ENCODE results near the gene CALML3.
"Not testable (repeated sequence)": the region's sequence is repeated elsewhere in the genome, so short reads cannot be mapped to it uniquely, and the experiment has no call there.

Gene CALML3

DNA sequence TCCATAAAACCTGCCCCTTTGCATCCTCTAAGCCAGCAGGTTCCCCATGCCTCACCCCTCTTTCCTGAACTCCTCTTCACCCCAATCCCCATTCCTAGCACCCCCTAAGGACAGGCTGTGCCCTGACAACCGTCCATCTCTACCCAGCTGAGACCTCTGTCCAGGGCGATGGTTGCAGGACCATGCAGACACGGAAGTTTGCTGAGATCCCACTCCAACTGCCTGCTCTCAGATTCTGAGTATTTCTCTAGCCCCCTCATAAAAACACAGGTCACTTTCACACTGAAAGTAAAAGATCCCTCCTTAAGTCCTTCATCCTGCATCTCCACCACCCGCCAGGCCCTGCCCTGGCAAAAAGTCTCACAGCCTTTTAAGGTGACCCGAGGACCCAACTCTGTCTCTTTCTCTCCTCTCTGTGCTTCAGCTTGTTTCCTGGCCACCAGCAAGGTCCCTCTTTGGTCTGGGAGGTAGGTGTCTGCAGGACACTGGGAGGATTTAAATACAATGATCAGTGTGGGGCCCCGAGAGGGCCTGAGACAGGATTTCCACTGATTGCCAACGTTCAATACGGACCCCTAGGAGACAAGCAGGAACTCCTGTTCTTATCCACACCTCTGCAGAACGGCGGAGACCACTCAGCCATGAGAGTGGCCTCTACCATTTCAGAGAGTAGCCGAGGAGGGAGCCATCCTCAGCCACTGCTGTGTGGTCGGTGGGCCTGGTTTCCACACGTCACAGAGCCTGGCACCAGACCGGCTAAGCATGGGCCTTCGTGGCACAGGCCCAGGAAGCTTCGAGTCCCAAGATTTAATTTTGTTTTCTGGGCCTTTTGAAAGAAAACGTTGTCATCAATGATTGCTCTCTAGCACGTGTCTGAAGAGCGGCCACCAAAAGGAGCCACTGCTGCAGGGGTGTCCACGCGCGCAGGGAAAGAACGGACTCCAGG, 27.9 kb downstream of the CALML3 start:
- Histone ChIP-seq H3K9me3 (ENCODE audit: control insufficient read depth in 2 of 2, low read length in 2 of 2) (no peaks in the 10 kb centered on the region), H3K27me3 (ENCODE audit: control insufficient read depth in 1 of 2, insufficient read depth in 2 of 2, low read length in 2 of 2) (no peaks in the 10 kb centered on the region), H3K4me1 (ENCODE audit: control insufficient read depth, insufficient read depth, low read length) (peaks cover 39% of the 10 kb centered on the region), H3K9ac (ENCODE audit: low read length in 2 of 2) (no peak overlapping the region), H3K36me3 (ENCODE audit: control insufficient read depth in 2 of 2, insufficient read depth in 2 of 2, low read length in 2 of 2) (no peaks in the 10 kb centered on the region), H3K27ac (ENCODE audit: low read length) (no peak overlapping the region), H3K4me3 (ENCODE audit: low read length in 2 of 2) (no peak overlapping the region)

DNA sequence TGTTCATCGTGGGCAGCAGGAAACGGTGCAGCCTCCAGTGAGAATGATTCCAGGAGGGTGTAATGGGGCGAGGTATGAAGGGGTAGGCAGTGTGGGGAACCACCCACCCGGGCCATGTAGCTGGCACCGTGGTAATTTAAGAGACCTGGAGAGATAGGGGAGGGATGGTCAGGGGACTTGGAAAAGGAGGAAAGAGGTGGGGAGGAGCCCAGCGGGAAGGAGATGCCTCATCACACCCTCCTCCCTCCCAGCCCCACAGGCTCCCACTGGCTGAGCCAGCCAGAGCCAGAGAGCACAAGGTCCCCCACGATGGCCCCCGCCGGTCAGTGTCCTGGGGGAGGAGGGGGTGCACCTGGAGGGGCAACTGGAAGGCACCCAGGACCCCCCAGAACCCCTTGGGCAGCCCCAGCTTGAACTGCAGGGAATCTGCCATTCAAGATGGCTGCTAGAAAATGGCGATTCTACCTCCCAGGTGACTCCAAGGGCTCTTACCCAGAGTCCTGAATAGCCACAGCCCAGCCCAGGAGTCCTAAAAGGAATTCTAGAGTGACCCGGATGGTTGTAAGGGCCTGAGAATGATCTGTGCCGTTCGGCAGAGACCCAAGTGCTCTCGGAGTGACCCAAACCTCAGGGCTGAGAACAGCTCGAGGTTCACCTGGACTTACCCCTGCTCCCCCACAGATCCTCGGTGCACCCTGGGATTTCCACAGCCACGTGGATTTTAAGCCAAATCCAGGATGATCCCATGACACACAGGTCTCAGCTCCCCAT, 28.8 kb downstream of the CALML3 start:
- no peaks in the 10 kb centered on the region for H3K27me3 ChIP-seq (ENCODE audit: control insufficient read depth in 1 of 2, insufficient read depth in 2 of 2, low read length in 2 of 2)
- H3K4me1 ChIP-seq (ENCODE audit: control insufficient read depth, insufficient read depth, low read length), result peaks cover 35% of the 10 kb centered on the region
- H3K9me3 ChIP-seq (ENCODE audit: control insufficient read depth in 2 of 2, low read length in 2 of 2), result no peaks in the 10 kb centered on the region
- peak overlapping the region; percentile 34 to 40 for H3K4me3 ChIP-seq (ENCODE audit: low read length in 2 of 2)
- H3K27ac ChIP-seq (ENCODE audit: low read length), result peak overlapping the region; percentile 49
- no peak overlapping the region for H3K9ac ChIP-seq (ENCODE audit: low read length in 2 of 2)
- no peaks in the 10 kb centered on the region for H3K36me3 ChIP-seq (ENCODE audit: control insufficient read depth in 2 of 2, insufficient read depth in 2 of 2, low read length in 2 of 2)

DNA sequence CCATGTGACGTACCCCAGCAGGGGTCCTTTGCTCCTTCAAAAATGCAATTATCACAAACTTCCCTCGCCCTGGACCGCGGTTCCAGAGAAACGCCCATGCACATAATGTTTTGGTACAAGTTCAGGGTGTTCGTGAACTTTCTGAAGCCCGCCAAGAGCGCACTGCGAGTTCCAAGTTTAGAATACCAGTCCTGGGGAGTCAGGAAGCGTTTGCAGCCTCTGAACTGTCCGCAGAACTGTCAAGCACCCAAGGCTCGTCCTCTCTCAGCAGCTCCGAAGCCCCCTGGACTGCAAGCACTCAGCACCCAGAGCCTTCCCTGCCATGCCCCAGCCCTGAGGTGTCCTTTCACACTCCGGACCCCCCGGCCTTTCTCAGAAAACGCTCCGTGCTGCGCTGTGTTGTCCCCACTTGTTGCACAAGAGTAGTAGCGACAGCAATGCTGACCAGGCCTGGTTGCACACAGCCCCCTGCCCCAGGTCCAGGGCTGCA, 30.3 kb downstream of the CALML3 start:
- Histone ChIP-seq H3K27ac (ENCODE audit: low read length) (peak overlapping the region; percentile 49), H3K27me3 (ENCODE audit: control insufficient read depth in 1 of 2, insufficient read depth in 2 of 2, low read length in 2 of 2) (no peaks in the 10 kb centered on the region), H3K4me3 (ENCODE audit: low read length in 2 of 2) (peak overlapping the region in 1 of 2 donors; percentile 40), H3K36me3 (ENCODE audit: control insufficient read depth in 2 of 2, insufficient read depth in 2 of 2, low read length in 2 of 2) (no peaks in the 10 kb centered on the region), H3K9ac (ENCODE audit: low read length in 2 of 2) (no peak overlapping the region), H3K4me1 (ENCODE audit: control insufficient read depth, insufficient read depth, low read length) (peaks cover 46% of the 10 kb centered on the region), H3K9me3 (ENCODE audit: control insufficient read depth in 2 of 2, low read length in 2 of 2) (no peaks in the 10 kb centered on the region)

DNA sequence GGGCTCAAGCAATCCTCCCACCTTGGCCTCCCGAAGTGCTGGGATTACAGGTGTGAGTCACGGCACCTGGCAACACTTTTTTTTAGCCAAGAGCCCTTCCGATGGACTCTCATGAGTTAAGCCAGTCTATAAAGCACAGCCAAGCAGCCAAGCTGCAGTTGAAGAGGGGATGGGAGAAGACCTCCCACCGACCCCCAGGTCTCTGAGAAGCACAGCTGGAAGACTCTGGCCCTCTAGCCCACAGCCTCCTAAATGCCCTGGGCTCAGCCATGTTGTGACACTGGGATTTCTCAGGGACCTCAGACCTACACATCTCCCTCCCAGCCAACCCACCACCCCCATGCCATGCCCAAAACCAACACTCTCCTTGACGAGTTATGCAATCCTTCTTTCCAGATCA, 31.1 kb downstream of the CALML3 start:
- H3K9ac ChIP-seq (ENCODE audit: low read length in 2 of 2), result no peak overlapping the region
- H3K27ac ChIP-seq (ENCODE audit: low read length), result peak overlapping the region; percentile 49
- peaks cover 50% of the 10 kb centered on the region for H3K4me1 ChIP-seq (ENCODE audit: control insufficient read depth, insufficient read depth, low read length)
- no peaks in the 10 kb centered on the region for H3K36me3 ChIP-seq (ENCODE audit: control insufficient read depth in 2 of 2, insufficient read depth in 2 of 2, low read length in 2 of 2)
- H3K4me3 ChIP-seq (ENCODE audit: low read length in 2 of 2), result no peak overlapping the region
- H3K9me3 ChIP-seq (ENCODE audit: control insufficient read depth in 2 of 2, low read length in 2 of 2), result no peaks in the 10 kb centered on the region
- H3K27me3 ChIP-seq (ENCODE audit: control insufficient read depth in 1 of 2, insufficient read depth in 2 of 2, low read length in 2 of 2), result no peaks in the 10 kb centered on the region

DNA sequence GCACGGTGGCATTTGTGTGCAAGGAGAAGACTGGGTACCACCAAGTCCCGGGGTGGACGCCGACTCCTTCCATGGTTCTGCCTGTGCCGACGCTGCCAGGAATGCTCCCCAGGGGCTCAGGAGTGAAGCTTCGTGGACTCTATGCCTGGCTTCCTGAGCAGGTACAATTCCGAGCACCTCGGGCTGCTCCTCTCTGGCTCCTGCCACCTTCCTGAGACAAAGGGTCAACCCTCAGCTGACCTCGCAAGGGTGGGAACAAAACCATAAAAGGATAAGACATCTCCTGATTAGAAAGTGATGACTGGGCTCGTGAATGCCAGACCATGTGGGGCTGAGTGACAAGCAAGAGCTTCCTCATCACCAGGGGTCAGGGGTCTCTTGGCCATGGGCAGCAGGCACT, 31.8 kb downstream of the CALML3 start:
- peaks cover 54% of the 10 kb centered on the region for H3K4me1 ChIP-seq (ENCODE audit: control insufficient read depth, insufficient read depth, low read length)

DNA sequence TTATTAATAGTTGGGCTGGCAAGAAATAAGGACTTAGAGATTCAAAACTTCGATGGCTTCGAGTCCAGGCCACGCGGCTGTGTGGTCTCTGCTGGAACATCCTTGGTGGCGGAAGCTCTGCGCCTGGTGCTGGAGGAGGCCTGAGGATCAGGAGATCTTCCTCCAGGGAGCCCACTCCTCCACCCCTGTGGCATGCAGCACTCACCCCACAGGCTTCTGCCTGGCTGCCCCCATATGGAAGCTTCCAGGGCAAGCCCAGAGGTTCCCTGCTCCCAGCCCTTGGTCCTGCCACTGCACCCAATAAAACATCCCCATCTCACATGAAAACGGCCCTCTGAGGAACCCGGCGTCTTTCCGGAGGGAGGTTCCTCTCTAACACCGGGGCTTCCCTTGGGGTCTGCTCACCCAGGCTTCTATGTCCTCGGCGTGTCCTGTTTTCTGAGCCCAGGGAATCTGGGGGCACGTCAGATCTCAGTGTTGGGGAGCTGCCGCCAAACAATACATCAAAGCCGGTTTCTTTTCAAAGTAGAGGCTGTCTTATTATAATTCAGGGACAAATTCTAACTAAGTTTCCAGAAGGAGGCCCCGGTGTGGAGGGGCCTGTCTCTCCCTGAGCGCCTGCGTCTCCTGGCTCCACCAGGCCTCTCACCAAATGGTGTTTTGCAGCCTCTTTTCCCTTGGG, 32.4 kb downstream of the CALML3 start:
- Histone ChIP-seq H3K9me3 (ENCODE audit: control insufficient read depth in 2 of 2, low read length in 2 of 2) (no peaks in the 10 kb centered on the region), H3K27ac (ENCODE audit: low read length) (peak overlapping the region; percentile 55), H3K27me3 (ENCODE audit: control insufficient read depth in 1 of 2, insufficient read depth in 2 of 2, low read length in 2 of 2) (no peaks in the 10 kb centered on the region), H3K4me3 (ENCODE audit: low read length in 2 of 2) (no peak overlapping the region), H3K4me1 (ENCODE audit: control insufficient read depth, insufficient read depth, low read length) (peaks cover 54% of the 10 kb centered on the region), H3K9ac (ENCODE audit: low read length in 2 of 2) (no peak overlapping the region), H3K36me3 (ENCODE audit: control insufficient read depth in 2 of 2, insufficient read depth in 2 of 2, low read length in 2 of 2) (no peaks in the 10 kb centered on the region)

More for the DNA sequence above, 31.8 kb downstream of the CALML3 start:
- no peaks in the 10 kb centered on the region for H3K27me3 ChIP-seq (ENCODE audit: control insufficient read depth in 1 of 2, insufficient read depth in 2 of 2, low read length in 2 of 2)
- H3K9me3 ChIP-seq (ENCODE audit: control insufficient read depth in 2 of 2, low read length in 2 of 2), result no peaks in the 10 kb centered on the region
- H3K9ac ChIP-seq (ENCODE audit: low read length in 2 of 2), result no peak overlapping the region
- peak overlapping the region; percentile 55 for H3K27ac ChIP-seq (ENCODE audit: low read length)
- no peak overlapping the region for H3K4me3 ChIP-seq (ENCODE audit: low read length in 2 of 2)
- no peaks in the 10 kb centered on the region for H3K36me3 ChIP-seq (ENCODE audit: control insufficient read depth in 2 of 2, insufficient read depth in 2 of 2, low read length in 2 of 2)

DNA sequence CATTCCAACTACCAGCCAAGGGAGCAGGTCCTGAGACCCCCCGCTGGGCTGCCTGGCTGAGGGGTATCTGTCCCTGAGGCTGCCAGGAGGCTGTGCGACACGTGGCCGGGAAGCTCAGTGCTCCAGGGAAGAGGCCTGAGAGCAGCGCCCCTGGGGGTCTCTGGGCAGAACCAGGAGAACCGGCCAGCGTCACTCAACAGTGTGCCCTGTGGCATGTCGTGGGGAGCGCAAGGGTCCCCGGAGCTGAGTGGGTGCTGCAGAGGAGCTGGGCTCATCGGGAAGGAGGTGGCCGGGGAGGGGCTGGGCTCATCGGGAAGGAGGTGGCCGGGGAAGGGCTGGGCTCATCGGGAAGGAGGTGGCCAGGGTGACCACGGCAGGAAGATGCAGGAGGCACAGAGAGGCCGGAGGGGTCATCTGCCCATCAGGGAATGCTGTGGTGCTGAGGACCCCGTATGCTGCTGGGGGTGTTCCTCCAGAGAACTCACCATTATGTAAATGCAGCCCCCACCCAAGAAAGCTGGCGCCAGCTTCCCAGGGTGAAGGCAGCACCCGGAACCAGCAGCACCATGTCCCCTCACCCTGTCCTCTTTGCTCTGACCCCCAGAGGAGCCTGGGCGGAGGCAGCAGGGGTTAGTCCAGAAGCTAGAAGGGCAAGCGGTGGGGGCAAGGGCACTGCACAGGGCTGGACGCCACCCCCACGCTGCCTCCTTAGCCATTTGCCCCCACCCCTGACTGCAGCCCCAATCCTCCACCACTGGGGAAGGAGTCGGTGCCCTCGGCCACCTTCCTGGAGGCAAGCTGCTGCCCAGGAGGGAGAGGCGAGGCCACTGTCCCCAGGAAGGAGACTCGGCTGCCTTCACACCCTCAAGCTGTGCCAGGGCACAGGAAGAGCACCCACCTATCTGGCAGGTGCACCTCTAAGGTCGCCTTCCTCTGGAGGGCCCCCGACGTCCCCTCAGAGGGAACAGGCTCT, 33.3 kb downstream of the CALML3 start:
- no peaks in the 10 kb centered on the region for H3K36me3 ChIP-seq (ENCODE audit: control insufficient read depth in 2 of 2, insufficient read depth in 2 of 2, low read length in 2 of 2)
- peaks cover 55% of the 10 kb centered on the region for H3K4me1 ChIP-seq (ENCODE audit: control insufficient read depth, insufficient read depth, low read length)
- H3K9me3 ChIP-seq (ENCODE audit: control insufficient read depth in 2 of 2, low read length in 2 of 2), result no peaks in the 10 kb centered on the region
- no peak overlapping the region for H3K4me3 ChIP-seq (ENCODE audit: low read length in 2 of 2)
- no peak overlapping the region for H3K9ac ChIP-seq (ENCODE audit: low read length in 2 of 2)
- no peak overlapping the region for H3K27ac ChIP-seq (ENCODE audit: low read length)
- H3K27me3 ChIP-seq (ENCODE audit: control insufficient read depth in 1 of 2, insufficient read depth in 2 of 2, low read length in 2 of 2), result no peaks in the 10 kb centered on the region

DNA sequence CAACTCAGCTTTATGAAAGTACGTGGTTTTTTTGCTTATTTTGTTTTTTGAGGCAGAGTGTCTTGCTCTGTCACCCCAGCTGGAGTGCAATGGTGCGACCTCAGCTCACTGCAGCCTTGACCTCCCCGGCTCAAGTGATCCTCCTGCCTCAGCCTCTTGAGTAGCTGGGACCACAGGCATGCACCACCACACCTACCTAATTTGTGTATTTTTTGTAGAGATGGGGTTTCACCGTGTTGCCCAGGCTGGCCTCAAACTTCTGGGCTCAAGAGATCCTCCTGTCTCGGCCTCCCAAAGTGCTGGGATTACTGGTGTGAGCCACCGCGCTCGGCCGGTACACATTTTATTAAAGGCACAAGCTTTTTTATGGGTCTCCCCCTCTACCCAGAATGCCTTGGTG, 34.3 kb downstream of the CALML3 start:
- not testable (repeated sequence) for H3K9ac ChIP-seq (ENCODE audit: low read length in 2 of 2); H3K27me3 ChIP-seq (ENCODE audit: control insufficient read depth in 1 of 2, insufficient read depth in 2 of 2, low read length in 2 of 2); H3K9me3 ChIP-seq (ENCODE audit: control insufficient read depth in 2 of 2, low read length in 2 of 2); H3K36me3 ChIP-seq (ENCODE audit: control insufficient read depth in 2 of 2, insufficient read depth in 2 of 2, low read length in 2 of 2); H3K4me3 ChIP-seq (ENCODE audit: low read length in 2 of 2)
- Histone ChIP-seq H3K27ac (ENCODE audit: low read length) (peak overlapping the region; percentile 18), H3K4me1 (ENCODE audit: control insufficient read depth, insufficient read depth, low read length) (peaks cover 62% of the 10 kb centered on the region)

DNA sequence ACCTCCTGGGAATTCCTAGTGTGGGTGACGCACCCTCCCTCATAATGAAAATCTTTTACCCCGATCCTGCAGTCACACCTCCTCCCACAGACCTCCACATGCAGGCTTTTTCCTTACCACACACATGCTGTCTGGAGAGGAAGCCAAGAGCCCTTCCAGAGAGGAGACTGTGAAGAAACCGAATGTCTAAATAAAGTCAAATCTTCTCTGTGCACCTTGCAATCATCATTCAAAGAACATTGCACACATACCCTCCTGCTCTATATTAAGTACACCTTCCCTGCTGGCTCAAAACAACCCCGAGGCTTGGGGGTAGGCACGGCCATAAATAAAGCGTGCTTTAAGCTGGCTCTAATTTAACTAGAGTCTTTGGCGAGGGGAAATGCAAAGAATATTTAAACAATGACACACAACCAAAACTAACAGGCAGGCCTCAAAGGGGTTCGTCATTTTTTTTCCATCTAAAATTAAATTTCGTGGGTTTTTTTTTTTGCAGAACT, 34.9 kb downstream of the CALML3 start:
- no peaks in the 10 kb centered on the region for H3K9me3 ChIP-seq (ENCODE audit: control insufficient read depth in 2 of 2, low read length in 2 of 2)
- H3K4me1 ChIP-seq (ENCODE audit: control insufficient read depth, insufficient read depth, low read length), result peaks cover 56% of the 10 kb centered on the region
- no peak overlapping the region for H3K9ac ChIP-seq (ENCODE audit: low read length in 2 of 2)
- peak overlapping the region in 1 of 2 donors; percentile 29 for H3K4me3 ChIP-seq (ENCODE audit: low read length in 2 of 2)
- no peaks in the 10 kb centered on the region for H3K36me3 ChIP-seq (ENCODE audit: control insufficient read depth in 2 of 2, insufficient read depth in 2 of 2, low read length in 2 of 2)
- peak overlapping the region; percentile 18 for H3K27ac ChIP-seq (ENCODE audit: low read length)
- no peaks in the 10 kb centered on the region for H3K27me3 ChIP-seq (ENCODE audit: control insufficient read depth in 1 of 2, insufficient read depth in 2 of 2, low read length in 2 of 2)
